ENCODE results near the gene OR52K2. TPM values are rescaled to one million over a fixed set of nuclear protein-coding genes. Genes with fewer than 3 reads are reported as not detected.

OR52K2 gene
- total RNA-seq, 1 donor from 2014 or later: not detected

DNA sequence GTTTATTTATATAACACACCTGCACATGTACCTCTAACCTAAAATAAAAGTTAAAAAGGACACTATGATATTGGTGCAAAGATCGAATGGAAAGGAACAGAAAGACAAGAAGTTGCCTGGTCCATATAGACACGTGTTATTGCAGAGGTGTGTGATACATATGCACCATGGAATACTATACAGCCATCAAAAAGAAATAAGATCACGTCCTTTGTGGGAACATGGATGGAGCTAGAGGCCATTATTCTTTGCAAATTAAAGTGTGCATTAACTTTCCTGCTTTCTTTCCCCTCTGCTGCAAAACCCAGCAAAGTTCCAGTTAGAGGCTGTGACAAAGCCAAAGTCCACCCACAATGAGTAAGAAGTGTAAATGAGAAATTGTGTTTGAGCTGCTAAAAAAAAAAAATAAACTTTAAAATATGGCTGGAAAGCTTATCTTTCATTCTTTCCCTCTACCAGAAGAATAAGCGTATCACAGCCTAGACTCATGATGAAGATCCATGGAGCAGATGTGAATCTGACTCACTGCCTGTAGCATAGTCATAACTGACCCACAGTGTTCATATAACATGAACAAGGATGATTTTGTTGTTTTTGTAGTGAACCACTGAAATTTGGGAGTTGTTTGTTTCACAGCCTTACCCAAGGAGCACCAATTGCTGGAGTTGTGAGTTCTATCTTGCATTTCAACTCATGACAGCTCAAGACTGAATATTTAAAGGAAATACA, 42.9 kb downstream of the OR52K2 start:
- no peak for DNase-seq (ENCODE audit: low spot score)
- Mint-ChIP-seq H3K36me3 (ENCODE audit: low read depth) (no peaks in the 10 kb centered on the region), H3K9me3 (peaks cover 4% of the 10 kb centered on the region), H3K27me3 (ENCODE audit: low read depth) (peaks cover 16% of the 10 kb centered on the region), H3K27ac (no peak overlapping the region), H3K4me1 (ENCODE audit: low read depth) (peaks cover 6% of the 10 kb centered on the region), H3K4me3 (ENCODE audit: low read depth) (no peak overlapping the region)
- intact Hi-C loops (cut with micrococcal nuclease): loop anchor here (2.0 kb wide), 1 partner anchor 99 kb away; the partner anchor contains the start of gene TRIM21

DNA sequence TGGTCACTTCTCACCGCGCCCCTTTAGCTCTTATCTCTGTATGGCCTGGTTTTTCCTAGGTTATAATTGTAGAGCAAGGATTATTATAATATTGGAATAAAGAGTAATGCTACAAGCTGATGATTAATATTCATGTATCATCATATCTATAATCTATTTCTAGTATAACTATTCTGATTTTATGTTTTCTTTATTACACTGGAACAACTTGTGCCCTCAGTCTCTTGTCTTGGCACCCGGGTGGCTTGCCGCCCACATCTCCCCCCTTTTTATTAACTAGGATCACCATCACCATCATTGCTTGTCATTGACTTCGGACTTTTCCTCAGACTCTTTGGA, 44.4 kb downstream of the OR52K2 start:
- intact Hi-C loops (cut with micrococcal nuclease): loop anchor here (1.0 to 2.0 kb wide), 2 partner anchors 101 to 306 kb away; partner anchors contain the start of gene TRIM21
- H3K4me1 Mint-ChIP-seq (ENCODE audit: low read depth): peaks cover 6% of the 10 kb centered on the region
- no peak overlapping the region for H3K27ac Mint-ChIP-seq
- peaks cover 4% of the 10 kb centered on the region for H3K9me3 Mint-ChIP-seq
- no peaks in the 10 kb centered on the region for H3K36me3 Mint-ChIP-seq (ENCODE audit: low read depth)
- H3K4me3 Mint-ChIP-seq (ENCODE audit: low read depth): no peak overlapping the region
- DNase-seq (ENCODE audit: low spot score): no peak
- H3K27me3 Mint-ChIP-seq (ENCODE audit: low read depth): peaks cover 16% of the 10 kb centered on the region

DNA sequence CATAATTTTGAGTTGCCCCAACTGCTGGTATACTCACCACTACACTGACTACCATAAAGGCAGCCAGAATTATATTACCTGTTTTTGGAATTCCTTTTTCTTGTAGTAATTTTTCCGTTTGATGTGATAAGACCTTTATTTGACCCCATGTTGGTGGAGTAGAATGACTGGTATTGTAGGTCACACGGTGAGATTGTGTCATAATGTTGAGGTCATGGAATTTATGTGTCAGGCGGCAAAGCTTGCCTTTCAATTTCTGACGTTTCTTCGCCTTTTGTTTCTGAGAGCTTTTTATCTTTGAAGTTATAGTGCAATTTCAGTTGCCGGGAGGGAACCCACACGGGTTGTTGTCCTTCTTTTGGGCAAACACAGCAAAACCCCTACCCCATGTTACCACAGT, 46.4 kb downstream of the OR52K2 start:
- Mint-ChIP-seq H3K9me3 (peaks cover 4% of the 10 kb centered on the region), H3K27ac (no peak overlapping the region), H3K4me1 (ENCODE audit: low read depth) (peaks cover 6% of the 10 kb centered on the region), H3K4me3 (ENCODE audit: low read depth) (no peak overlapping the region), H3K36me3 (ENCODE audit: low read depth) (no peaks in the 10 kb centered on the region), H3K27me3 (ENCODE audit: low read depth) (peaks cover 15% of the 10 kb centered on the region)
- intact Hi-C loops (cut with micrococcal nuclease): no loop called here
- no peak for DNase-seq (ENCODE audit: low spot score)

DNA sequence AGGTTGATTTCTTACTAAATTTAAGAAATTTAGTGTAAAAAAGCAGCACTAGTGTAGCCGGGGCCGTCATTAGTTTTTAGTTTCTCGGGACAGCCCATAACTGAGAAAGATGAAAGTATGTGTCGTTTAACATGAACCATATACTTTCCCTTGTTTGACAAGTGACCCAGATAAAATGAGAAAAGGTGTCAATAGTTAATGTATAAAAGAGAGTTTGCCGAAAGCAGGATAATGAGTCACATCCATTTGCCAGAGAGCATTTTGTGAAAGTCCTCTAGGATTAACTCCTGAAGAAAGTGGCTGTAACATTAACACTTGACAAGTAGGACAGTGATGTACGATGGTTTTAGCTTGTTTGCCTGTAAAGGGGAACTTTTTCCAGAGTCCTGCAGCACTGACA, 46.9 kb downstream of the OR52K2 start:
- no peak for DNase-seq (ENCODE audit: low spot score)
- Mint-ChIP-seq H3K27ac (no peak overlapping the region), H3K36me3 (ENCODE audit: low read depth) (no peaks in the 10 kb centered on the region), H3K9me3 (peaks cover 4% of the 10 kb centered on the region), H3K4me1 (ENCODE audit: low read depth) (peaks cover 6% of the 10 kb centered on the region), H3K27me3 (ENCODE audit: low read depth) (peaks cover 18% of the 10 kb centered on the region), H3K4me3 (ENCODE audit: low read depth) (no peak overlapping the region)
- intact Hi-C loops (cut with micrococcal nuclease): no loop called here

DNA sequence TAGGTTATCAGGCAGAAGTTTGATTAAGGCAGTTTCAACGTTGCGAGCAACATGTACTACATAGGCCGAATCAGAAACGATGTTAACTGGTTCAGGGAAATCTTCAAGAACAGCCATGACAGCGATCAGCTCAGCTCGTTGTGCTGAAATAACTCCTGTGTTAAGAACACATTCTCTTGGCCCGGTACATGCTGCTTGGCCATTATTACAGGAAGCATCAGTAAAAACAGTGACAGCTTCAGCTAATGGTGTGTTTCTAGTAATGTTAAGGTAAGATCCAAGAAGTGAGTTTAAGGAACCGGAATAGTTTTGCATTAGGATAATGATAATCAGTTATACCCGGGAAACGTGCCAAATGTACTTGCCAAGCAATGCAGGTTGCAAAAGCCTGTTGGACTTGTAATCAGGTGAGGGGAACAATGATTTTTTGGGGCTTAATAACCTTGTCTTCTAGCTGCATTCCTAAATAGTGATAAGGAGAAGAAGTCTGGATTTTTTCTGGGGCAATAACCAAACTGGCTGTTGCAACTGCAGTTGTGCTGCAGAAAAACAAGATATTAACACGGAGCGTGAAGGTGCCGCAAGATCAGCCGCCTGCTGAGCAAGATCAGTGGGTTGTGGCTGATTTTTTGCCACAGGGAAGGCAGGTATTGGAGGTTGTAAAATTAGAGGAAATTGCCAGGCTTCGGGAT, 47.6 kb downstream of the OR52K2 start:
- intact Hi-C loops (cut with micrococcal nuclease): no loop called here
- peaks cover 6% of the 10 kb centered on the region for H3K4me1 Mint-ChIP-seq (ENCODE audit: low read depth)
- DNase-seq (ENCODE audit: low spot score): no peak
- H3K4me3 Mint-ChIP-seq (ENCODE audit: low read depth): no peak overlapping the region
- H3K36me3 Mint-ChIP-seq (ENCODE audit: low read depth): no peaks in the 10 kb centered on the region
- H3K9me3 Mint-ChIP-seq: no peaks in the 10 kb centered on the region
- no peak overlapping the region for H3K27ac Mint-ChIP-seq
- H3K27me3 Mint-ChIP-seq (ENCODE audit: low read depth): peaks cover 20% of the 10 kb centered on the region

Other genes with a start within 250 kb of the OR52K2 start
- not detected in 2 replicates for gene OR52B4, start 80.9 kb upstream of the OR52K2 start, total RNA-seq
- gene TRIM21, start 55.6 kb upstream of the OR52K2 start, total RNA-seq: 31.9 and 34.9 TPM in 2 replicates
- gene OR52K1, start 33.4 kb downstream of the OR52K2 start, total RNA-seq: not detected in 2 replicates
- gene OR52M1, start 95.9 kb downstream of the OR52K2 start, total RNA-seq: not detected in 2 replicates
- not detected in 2 replicates for gene OR52I2, start 132.4 kb downstream of the OR52K2 start, total RNA-seq
- not detected in 2 replicates for gene OR52I1, start 144.7 kb downstream of the OR52K2 start, total RNA-seq
- gene TRIM68, start 158.9 kb downstream of the OR52K2 start, total RNA-seq: 10.0 and 11.0 TPM in 2 replicates
- not detected in 2 replicates for gene OR51D1, start 188.2 kb downstream of the OR52K2 start, total RNA-seq
- not detected in 2 replicates for gene OR51E1, start 194.7 kb downstream of the OR52K2 start, total RNA-seq
- gene OR51E2, start 248.6 kb downstream of the OR52K2 start, total RNA-seq: not detected in 2 replicates